Breast epithelium (tissue), 3 donors: ENCODE data around the gene NAV3.

ENCODE experiments used
- POLR2A ChIP-seq: fragments of 450-650 bp; IDR thresholded peaks from one replicate; pipeline ENCODE4 v1.6.1; 2016; ENCODE audit warnings: antibody characterized with exemption, mild to moderate bottlenecking, moderate library complexity
- TF ChIP-seq, protein P1 (sequence below), 3 donors: fragments of 450-650 bp; IDR thresholded peaks; one replicate each; pipeline ENCODE4 v1.5.1; 2016 to 2017; ENCODE audit warnings: antibody characterized with exemption in 3 of 3, mild to moderate bottlenecking in 3 of 3, moderate library complexity in 3 of 3

GRCh38 chr12:77916276-77916675, 85.6 kb downstream of the NAV3 start:
- TF ChIP-seq, protein P1, sequence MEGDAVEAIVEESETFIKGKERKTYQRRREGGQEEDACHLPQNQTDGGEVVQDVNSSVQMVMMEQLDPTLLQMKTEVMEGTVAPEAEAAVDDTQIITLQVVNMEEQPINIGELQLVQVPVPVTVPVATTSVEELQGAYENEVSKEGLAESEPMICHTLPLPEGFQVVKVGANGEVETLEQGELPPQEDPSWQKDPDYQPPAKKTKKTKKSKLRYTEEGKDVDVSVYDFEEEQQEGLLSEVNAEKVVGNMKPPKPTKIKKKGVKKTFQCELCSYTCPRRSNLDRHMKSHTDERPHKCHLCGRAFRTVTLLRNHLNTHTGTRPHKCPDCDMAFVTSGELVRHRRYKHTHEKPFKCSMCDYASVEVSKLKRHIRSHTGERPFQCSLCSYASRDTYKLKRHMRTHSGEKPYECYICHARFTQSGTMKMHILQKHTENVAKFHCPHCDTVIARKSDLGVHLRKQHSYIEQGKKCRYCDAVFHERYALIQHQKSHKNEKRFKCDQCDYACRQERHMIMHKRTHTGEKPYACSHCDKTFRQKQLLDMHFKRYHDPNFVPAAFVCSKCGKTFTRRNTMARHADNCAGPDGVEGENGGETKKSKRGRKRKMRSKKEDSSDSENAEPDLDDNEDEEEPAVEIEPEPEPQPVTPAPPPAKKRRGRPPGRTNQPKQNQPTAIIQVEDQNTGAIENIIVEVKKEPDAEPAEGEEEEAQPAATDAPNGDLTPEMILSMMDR (IDR thresholded peaks at IDR 0.05) = no peak
- TF ChIP-seq POLR2A = no peak
